ENCODE data around the gene AIP.

DNA sequence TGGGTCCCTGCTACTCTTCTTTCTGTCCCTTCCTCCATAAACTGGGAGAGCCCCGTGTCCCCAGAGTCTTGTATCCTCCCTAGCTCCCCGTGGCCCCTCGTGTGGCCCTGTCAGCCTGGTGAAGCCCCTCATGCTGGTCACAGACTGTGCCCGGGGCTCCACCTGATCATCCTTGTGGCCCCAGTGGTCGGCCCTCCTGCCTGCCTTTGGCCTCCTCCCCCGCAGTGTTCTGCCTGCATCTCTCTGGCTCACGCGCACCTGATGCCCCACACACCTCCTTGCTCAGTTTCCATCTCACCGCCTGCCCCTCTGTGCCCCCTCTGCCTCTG, 41.6 kb downstream of the AIP start:
- no peak for TF ChIP-seq TAF1 (IDR thresholded peaks at IDR 0.05; ENCODE audit: low read depth, low read length)
- no peak for TF ChIP-seq POLR2A (IDR thresholded peaks at IDR 0.05; ENCODE audit: low read depth, low read length)
- TF ChIP-seq SPI1 (IDR thresholded peaks at IDR 0.05; ENCODE audit: low read depth, low read length): no peak
- TF ChIP-seq POLR2AphosphoS5 (IDR thresholded peaks at IDR 0.05; ENCODE audit: low read depth, low read length): no peak
- no peak for TF ChIP-seq POU2F2 (IDR thresholded peaks at IDR 0.05; ENCODE audit: low read depth, low read length)
